ENCODE measurements around the gene ZSWIM8.
"Not testable (repeated sequence)": the region's sequence is repeated elsewhere in the genome, so short reads cannot be mapped to it uniquely, and the experiment has no call there.

DNA sequence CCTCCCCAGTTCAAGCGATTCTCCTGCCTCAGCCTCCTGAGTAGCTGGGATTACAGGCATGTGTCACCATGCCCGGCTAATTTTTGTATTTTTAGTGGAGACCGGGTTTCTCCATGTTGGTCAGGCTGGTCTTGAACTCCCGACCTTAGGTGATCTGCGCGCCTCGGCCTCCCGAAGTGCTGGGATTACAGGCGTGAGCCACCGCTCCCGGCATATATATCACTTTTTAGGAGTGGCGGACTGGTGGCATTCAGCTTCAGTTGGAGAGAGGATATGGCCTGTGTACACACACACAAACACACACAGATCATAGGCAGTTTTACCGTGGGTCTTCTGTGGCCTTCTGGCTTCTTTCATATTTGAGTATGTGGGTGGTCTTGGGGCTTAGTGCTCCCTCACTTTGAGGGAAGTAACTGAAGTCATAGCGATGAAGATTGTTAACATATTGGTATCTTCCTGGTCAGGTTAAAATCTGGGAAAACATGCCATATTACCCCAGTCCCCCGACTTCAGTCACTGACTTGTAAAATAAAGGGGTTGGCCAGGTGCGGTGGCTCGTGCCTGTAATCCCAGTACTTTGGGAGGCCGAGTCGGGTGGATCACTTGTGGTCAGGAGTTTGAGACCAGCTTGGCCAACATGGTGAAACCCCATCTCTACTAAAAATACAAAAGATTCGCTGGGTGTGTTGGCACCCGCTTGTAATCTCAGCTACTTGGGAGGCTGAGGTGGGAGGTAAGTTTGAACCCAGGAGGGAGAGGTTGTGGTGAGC is 1.8 kb downstream of the ZSWIM8 start:
- TF ChIP-seq, protein P1, sequence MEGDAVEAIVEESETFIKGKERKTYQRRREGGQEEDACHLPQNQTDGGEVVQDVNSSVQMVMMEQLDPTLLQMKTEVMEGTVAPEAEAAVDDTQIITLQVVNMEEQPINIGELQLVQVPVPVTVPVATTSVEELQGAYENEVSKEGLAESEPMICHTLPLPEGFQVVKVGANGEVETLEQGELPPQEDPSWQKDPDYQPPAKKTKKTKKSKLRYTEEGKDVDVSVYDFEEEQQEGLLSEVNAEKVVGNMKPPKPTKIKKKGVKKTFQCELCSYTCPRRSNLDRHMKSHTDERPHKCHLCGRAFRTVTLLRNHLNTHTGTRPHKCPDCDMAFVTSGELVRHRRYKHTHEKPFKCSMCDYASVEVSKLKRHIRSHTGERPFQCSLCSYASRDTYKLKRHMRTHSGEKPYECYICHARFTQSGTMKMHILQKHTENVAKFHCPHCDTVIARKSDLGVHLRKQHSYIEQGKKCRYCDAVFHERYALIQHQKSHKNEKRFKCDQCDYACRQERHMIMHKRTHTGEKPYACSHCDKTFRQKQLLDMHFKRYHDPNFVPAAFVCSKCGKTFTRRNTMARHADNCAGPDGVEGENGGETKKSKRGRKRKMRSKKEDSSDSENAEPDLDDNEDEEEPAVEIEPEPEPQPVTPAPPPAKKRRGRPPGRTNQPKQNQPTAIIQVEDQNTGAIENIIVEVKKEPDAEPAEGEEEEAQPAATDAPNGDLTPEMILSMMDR (IDR thresholded peaks at IDR 0.05), result not testable (repeated sequence)
- not testable (repeated sequence) for TF ChIP-seq POLR2A (IDR thresholded peaks at IDR 0.05)
